ENCODE results near the gene TRAPPC12.

DNA sequence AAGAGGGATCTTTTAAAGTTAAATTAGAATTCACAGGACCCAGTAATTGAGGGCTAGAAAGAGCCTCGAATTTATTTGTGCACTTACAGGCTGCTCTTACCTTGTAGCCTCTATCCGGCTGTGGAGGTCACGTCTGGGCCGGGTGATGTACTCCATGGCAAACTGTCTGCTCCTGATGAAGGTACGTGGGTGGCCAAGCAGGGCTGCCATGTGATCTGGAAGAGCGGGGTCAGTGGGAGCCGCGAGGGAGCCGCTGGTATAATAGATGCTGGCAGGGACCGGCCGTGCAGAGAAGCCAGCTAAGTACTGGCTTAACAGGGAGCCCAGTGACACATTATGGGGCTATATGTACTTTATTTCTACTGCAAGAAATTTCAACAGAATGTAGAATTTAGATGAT is 80.7 kb downstream of the TRAPPC12 start:
- TF ChIP-seq, protein P1, sequence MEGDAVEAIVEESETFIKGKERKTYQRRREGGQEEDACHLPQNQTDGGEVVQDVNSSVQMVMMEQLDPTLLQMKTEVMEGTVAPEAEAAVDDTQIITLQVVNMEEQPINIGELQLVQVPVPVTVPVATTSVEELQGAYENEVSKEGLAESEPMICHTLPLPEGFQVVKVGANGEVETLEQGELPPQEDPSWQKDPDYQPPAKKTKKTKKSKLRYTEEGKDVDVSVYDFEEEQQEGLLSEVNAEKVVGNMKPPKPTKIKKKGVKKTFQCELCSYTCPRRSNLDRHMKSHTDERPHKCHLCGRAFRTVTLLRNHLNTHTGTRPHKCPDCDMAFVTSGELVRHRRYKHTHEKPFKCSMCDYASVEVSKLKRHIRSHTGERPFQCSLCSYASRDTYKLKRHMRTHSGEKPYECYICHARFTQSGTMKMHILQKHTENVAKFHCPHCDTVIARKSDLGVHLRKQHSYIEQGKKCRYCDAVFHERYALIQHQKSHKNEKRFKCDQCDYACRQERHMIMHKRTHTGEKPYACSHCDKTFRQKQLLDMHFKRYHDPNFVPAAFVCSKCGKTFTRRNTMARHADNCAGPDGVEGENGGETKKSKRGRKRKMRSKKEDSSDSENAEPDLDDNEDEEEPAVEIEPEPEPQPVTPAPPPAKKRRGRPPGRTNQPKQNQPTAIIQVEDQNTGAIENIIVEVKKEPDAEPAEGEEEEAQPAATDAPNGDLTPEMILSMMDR (IDR thresholded peaks at IDR 0.05), result no peak
- TF ChIP-seq, protein P2, sequence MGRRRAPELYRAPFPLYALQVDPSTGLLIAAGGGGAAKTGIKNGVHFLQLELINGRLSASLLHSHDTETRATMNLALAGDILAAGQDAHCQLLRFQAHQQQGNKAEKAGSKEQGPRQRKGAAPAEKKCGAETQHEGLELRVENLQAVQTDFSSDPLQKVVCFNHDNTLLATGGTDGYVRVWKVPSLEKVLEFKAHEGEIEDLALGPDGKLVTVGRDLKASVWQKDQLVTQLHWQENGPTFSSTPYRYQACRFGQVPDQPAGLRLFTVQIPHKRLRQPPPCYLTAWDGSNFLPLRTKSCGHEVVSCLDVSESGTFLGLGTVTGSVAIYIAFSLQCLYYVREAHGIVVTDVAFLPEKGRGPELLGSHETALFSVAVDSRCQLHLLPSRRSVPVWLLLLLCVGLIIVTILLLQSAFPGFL (CRISPR knock-in tag; IDR thresholded peaks at IDR 0.05; ENCODE audit: borderline replicate concordance), result no peak
- TF ChIP-seq, protein P3, sequence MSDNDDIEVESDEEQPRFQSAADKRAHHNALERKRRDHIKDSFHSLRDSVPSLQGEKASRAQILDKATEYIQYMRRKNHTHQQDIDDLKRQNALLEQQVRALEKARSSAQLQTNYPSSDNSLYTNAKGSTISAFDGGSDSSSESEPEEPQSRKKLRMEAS (CRISPR knock-in tag; IDR thresholded peaks at IDR 0.05), result no peak
- no peak for TF ChIP-seq IRF2 (CRISPR knock-in tag; IDR thresholded peaks at IDR 0.05; ENCODE audit: borderline replicate concordance, low read depth)
- TF ChIP-seq, protein P4, sequence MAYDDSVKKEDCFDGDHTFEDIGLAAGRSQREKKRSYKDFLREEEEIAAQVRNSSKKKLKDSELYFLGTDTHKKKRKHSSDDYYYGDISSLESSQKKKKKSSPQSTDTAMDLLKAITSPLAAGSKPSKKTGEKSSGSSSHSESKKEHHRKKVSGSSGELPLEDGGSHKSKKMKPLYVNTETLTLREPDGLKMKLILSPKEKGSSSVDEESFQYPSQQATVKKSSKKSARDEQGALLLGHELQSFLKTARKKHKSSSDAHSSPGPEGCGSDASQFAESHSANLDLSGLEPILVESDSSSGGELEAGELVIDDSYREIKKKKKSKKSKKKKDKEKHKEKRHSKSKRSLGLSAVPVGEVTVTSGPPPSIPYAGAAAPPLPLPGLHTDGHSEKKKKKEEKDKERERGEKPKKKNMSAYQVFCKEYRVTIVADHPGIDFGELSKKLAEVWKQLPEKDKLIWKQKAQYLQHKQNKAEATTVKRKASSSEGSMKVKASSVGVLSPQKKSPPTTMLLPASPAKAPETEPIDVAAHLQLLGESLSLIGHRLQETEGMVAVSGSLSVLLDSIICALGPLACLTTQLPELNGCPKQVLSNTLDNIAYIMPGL (CRISPR knock-in tag; IDR thresholded peaks at IDR 0.05), result no peak
- TF ChIP-seq, protein P5, sequence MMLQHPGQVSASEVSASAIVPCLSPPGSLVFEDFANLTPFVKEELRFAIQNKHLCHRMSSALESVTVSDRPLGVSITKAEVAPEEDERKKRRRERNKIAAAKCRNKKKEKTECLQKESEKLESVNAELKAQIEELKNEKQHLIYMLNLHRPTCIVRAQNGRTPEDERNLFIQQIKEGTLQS (CRISPR knock-in tag; conservative IDR thresholded peaks at IDR 0.05), result no peak
